GM06990 (cell line): ENCODE results near the gene THEM4.
"Not testable (repeated sequence)": the region's sequence is repeated elsewhere in the genome, so short reads cannot be mapped to it uniquely, and the experiment has no call there.

ENCODE experiments used
- DNase-seq: peaks from one replicate; pipeline ENCODE4 v3.0.0-alpha.2; 2011; ENCODE audit not compliant: insufficient read length; ENCODE audit errors: extremely low read depth
- H3K27me3 ChIP-seq: replicated peaks from 2 replicates; pipeline ENCODE4 v1.6.0; 2011; ENCODE audit warnings: low read length; ENCODE audit not compliant: control insufficient read depth, insufficient read depth
- H3K36me3 ChIP-seq: 2 replicates; pipeline ENCODE4 v1.5.1; 2011; ENCODE audit warnings: low read length; ENCODE audit not compliant: control insufficient read depth, insufficient read depth
- H3K4me3 ChIP-seq: replicated peaks from 2 replicates; pipeline ENCODE4 v1.5.1; 2011; ENCODE audit warnings: low read depth, mild to moderate bottlenecking, control low read depth, low read length
- CTCF ChIP-seq: IDR thresholded peaks from 2 replicates; pipeline ENCODE4 v1.5.1; 2011; ENCODE audit warnings: low read length, control low read depth, mild to moderate bottlenecking, inconsistent platforms; ENCODE audit not compliant: insufficient read depth, poor library complexity, severe bottlenecking

The THEM4 gene

GRCh38 chr1:151915061-151915686 lies 5.9 kb upstream of the THEM4 start:
- no peak for TF ChIP-seq CTCF
- no peak overlapping the region for H3K4me3 ChIP-seq
- no peaks in the 10 kb centered on the region for H3K27me3 ChIP-seq
- H3K36me3 ChIP-seq = no peaks in the 10 kb centered on the region
- DNase-seq = no peak

GRCh38 chr1:151914076-151914475 lies 4.8 kb upstream of the THEM4 start:
- TF ChIP-seq CTCF = no peak
- DNase-seq = no peak
- no peaks in the 10 kb centered on the region for H3K27me3 ChIP-seq
- no peaks in the 10 kb centered on the region for H3K36me3 ChIP-seq
- H3K4me3 ChIP-seq = no peak overlapping the region

- no peak for DNase-seq
Measured at GRCh38 chr1:151912973-151913372, 3.7 kb upstream of the THEM4 start.

GRCh38 chr1:151908228-151908691 lies 1.1 kb downstream of the THEM4 start:
- Histone ChIP-seq H3K36me3 (peaks cover 2% of the 10 kb centered on the region), H3K27me3 (no peaks in the 10 kb centered on the region), H3K4me3 (peak overlapping the region; percentile 79)
- peak; percentile 33 for TF ChIP-seq CTCF
- no peak for DNase-seq

More at GRCh38 chr1:151912973-151913372, 3.7 kb upstream of the THEM4 start:
- H3K4me3 ChIP-seq = no peak overlapping the region
- no peak for TF ChIP-seq CTCF
- no peaks in the 10 kb centered on the region for H3K36me3 ChIP-seq
- no peaks in the 10 kb centered on the region for H3K27me3 ChIP-seq

- no peak for TF ChIP-seq CTCF
- Histone ChIP-seq H3K27me3 (no peaks in the 10 kb centered on the region), H3K36me3 (peaks cover 2% of the 10 kb centered on the region), H3K4me3 (no peak overlapping the region)
- DNase-seq = no peak
Measured at GRCh38 chr1:151907363-151908139, 1.8 kb downstream of the THEM4 start.

- H3K27me3 ChIP-seq, H3K4me3 ChIP-seq, DNase-seq, H3K36me3 ChIP-seq: not testable (repeated sequence)
Measured at GRCh38 chr1:151906324-151906645, 3.0 kb downstream of the THEM4 start.

- not testable (repeated sequence) for H3K27me3 ChIP-seq, DNase-seq, H3K4me3 ChIP-seq, H3K36me3 ChIP-seq
Measured at GRCh38 chr1:151905443-151906323, 3.6 kb downstream of the THEM4 start.
